A172 (cell line): ENCODE data around the gene KIAA1143. TPM values are rescaled to one million over a fixed set of nuclear protein-coding genes. Genes with fewer than 3 reads are reported as not detected.

Source experiments
- total RNA-seq: library from RNA; depleted of rRNA; stranded (reverse); fragments of >200 nt; shearing (Covaris generic); gene quantifications from 2 replicates; pipeline ENCODE4 v1.2.3, GENCODE V29; 2014; rRNA removed

The KIAA1143 gene
- total RNA-seq, 1 experiment from 2014 or later = 28.2 TPM

Other genes with a start within 250 kb of the KIAA1143 start
- gene ZKSCAN7, start 206.4 kb downstream of the KIAA1143 start, total RNA-seq = not detected in 2 replicates
- gene ZNF660, start 176.7 kb downstream of the KIAA1143 start, total RNA-seq = not detected in 2 replicates
- 11.5 and 14.7 TPM in 2 replicates for gene ZNF197, start 136.6 kb downstream of the KIAA1143 start, total RNA-seq
- 15.3 and 16.5 TPM in 2 replicates for gene ZNF35, start 112.9 kb downstream of the KIAA1143 start, total RNA-seq
- gene ZNF502, start 49.0 kb downstream of the KIAA1143 start, total RNA-seq = 0.69 and 0.93 TPM in 2 replicates
- gene ZNF501, start 32.0 kb downstream of the KIAA1143 start, total RNA-seq = not detected in 2 replicates
- 19.4 and 23.4 TPM in 2 replicates for gene KIF15, start 175 bp upstream of the KIAA1143 start, total RNA-seq
- 0.14 and 0.69 TPM in 2 replicates for gene TMEM42, start 100.3 kb upstream of the KIAA1143 start, total RNA-seq
- 0.10 and 0.65 TPM in 2 replicates for gene TGM4, start 113.0 kb upstream of the KIAA1143 start, total RNA-seq
- gene ZDHHC3, start 214.6 kb upstream of the KIAA1143 start, total RNA-seq = 55.2 and 56.2 TPM in 2 replicates
- 62.5 and 65.0 TPM in 2 replicates for gene EXOSC7, start 214.6 kb upstream of the KIAA1143 start, total RNA-seq